Kidney epithelial cell (primary cell): ENCODE results near the gene TPRG1. TPM values are rescaled to one million over a fixed set of nuclear protein-coding genes. Genes with fewer than 3 reads are reported as not detected.

Experiments used
- DNase-seq: peaks from one replicate; pipeline ENCODE4 v3.0.0-alpha.2; 2010; ENCODE audit warnings: low read depth
- H3K27me3 ChIP-seq: 2 replicates; pipeline ENCODE4 v1.6.0; 2011; ENCODE audit warnings: low read length; ENCODE audit not compliant: control insufficient read depth, insufficient read depth
- H3K36me3 ChIP-seq: 2 replicates; pipeline ENCODE4 v1.5.1; 2011; ENCODE audit warnings: low read length; ENCODE audit not compliant: control insufficient read depth, insufficient read depth
- H3K4me3 ChIP-seq: 2 replicates; pipeline ENCODE4 v1.5.1; 2011; ENCODE audit warnings: low read depth, mild to moderate bottlenecking, control low read depth, low read length
- total RNA-seq: library from RNA; depleted of rRNA; stranded (reverse); fragments of >200 nt; gene quantifications from 2 replicates; pipeline ENCODE4 v1.2.3, GENCODE V29; 2015
- TF ChIP-seq, protein P1 (sequence below): IDR thresholded peaks from 2 replicates; pipeline ENCODE4 v1.5.1; 2011; ENCODE audit warnings: mild to moderate bottlenecking, moderate library complexity, low read length, control low read depth, inconsistent platforms; ENCODE audit not compliant: insufficient read depth, poor library complexity, severe bottlenecking

Gene TPRG1
- total RNA-seq, 1 donor from 2014 or later = 1.4 TPM

- DNase-seq = no peak
- TF ChIP-seq, protein P1, sequence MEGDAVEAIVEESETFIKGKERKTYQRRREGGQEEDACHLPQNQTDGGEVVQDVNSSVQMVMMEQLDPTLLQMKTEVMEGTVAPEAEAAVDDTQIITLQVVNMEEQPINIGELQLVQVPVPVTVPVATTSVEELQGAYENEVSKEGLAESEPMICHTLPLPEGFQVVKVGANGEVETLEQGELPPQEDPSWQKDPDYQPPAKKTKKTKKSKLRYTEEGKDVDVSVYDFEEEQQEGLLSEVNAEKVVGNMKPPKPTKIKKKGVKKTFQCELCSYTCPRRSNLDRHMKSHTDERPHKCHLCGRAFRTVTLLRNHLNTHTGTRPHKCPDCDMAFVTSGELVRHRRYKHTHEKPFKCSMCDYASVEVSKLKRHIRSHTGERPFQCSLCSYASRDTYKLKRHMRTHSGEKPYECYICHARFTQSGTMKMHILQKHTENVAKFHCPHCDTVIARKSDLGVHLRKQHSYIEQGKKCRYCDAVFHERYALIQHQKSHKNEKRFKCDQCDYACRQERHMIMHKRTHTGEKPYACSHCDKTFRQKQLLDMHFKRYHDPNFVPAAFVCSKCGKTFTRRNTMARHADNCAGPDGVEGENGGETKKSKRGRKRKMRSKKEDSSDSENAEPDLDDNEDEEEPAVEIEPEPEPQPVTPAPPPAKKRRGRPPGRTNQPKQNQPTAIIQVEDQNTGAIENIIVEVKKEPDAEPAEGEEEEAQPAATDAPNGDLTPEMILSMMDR = no peak
- Histone ChIP-seq H3K4me3 (no peak overlapping the region), H3K36me3 (no peaks in the 10 kb centered on the region), H3K27me3 (no peaks in the 10 kb centered on the region)
Measured at GRCh38 chr3:189269365-189269764, 97.6 kb downstream of the TPRG1 start.

GRCh38 chr3:189270248-189270832 is 98.6 kb downstream of the TPRG1 start:
- Histone ChIP-seq H3K4me3 (no peak overlapping the region), H3K36me3 (no peaks in the 10 kb centered on the region), H3K27me3 (no peaks in the 10 kb centered on the region)
- DNase-seq = peak; percentile 60
- TF ChIP-seq, protein P1 = peak; percentile 93

DNA sequence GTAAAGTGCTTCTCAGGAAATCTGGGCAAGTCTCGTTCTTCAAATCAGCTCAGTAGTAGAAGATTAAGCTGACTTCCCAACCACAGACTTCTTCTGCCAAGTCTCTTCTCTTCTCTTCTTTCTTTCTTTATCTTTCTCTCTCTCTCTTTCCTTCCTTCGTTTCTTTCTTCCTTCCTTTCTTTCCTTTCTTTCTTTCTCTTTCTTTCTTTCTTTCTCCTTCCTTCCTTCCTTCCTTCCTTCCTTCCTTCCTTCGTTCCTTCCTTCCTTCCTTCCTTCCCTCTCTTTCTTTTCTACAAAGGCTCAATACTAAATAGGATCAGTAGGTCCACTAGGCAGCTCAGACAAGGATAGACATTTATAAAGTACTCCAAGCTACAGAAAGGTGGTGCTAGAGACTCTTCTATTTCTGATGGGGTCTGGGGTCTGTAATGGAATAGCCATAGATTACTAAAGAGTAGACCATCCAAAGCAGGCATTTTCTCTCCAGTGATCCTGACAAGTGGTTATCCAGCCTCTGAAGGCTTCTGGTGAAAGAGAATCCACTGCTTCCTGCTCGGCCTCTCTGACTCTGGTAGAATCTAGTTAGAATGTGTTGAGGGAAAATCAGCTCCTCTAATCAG is 100.8 kb downstream of the TPRG1 start:
- no peak overlapping the region for H3K4me3 ChIP-seq
- no peak for DNase-seq
- no peaks in the 10 kb centered on the region for H3K36me3 ChIP-seq
- H3K27me3 ChIP-seq = no peaks in the 10 kb centered on the region
- TF ChIP-seq, protein P1 = peak; percentile 36

DNA sequence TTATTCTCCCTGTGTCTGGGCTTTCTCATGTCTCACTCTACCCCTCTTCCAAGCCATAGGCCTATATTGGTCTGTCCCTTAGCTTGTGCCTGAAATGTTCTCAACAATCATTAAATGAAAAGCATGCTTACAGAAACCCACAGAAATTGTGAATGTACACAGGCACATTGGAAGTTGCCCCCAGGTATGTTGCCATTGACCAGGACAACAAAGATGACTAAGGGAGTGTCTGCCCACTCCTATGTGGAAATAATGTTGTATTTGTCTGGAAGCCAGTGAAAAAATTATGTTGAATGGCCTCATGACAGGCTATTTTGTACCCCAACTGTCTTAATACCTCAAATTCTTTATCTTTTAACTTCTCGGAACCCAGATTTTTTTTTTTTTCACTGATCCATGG is 102.0 kb downstream of the TPRG1 start:
- TF ChIP-seq, protein P1 = no peak
- Histone ChIP-seq H3K27me3 (no peaks in the 10 kb centered on the region), H3K36me3 (no peaks in the 10 kb centered on the region), H3K4me3 (no peak overlapping the region)
- no peak for DNase-seq

GRCh38 chr3:189275182-189275581 is 103.4 kb downstream of the TPRG1 start:
- TF ChIP-seq, protein P1 = no peak
- DNase-seq = no peak
- no peaks in the 10 kb centered on the region for H3K36me3 ChIP-seq
- no peaks in the 10 kb centered on the region for H3K27me3 ChIP-seq
- H3K4me3 ChIP-seq = no peak overlapping the region

DNA sequence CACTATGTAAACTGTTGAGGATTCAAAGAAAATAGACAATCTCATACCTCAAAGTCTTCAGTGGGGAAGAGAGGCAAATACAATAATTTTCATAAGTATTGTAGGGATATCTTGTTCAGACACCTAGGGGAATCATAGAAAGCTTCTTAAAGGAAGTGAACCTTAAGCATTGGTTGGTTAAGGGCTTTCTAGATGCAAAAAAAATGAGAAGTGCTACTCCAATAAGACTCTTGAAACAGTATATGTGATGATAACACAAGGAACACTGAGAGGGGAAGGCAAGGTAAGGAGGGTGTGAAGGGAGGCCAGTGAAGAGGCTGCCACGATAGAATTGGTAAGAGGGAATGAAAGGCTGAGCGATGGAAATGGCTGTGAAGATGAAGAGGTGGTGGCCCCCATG is 104.1 kb downstream of the TPRG1 start:
- Histone ChIP-seq H3K27me3 (no peaks in the 10 kb centered on the region), H3K4me3 (no peak overlapping the region), H3K36me3 (no peaks in the 10 kb centered on the region)
- no peak for DNase-seq
- TF ChIP-seq, protein P1 = no peak
